Suprapubic skin (tissue), 3 donors: ENCODE measurements around the gene P2RY12.

Experiments
- POLR2A ChIP-seq, 2 donors: fragments of 450-650 bp; IDR thresholded peaks; one replicate each; pipeline ENCODE4 v1.6.1; 2017; ENCODE audit warnings: antibody characterized with exemption in 2 of 2, mild to moderate bottlenecking in 2 of 2, moderate library complexity in 2 of 2
- TF ChIP-seq, protein P1 (sequence below), 2 donors: fragments of 200-600 bp in 1 of 2; fragments of 450-650 bp in 1 of 2; sonication (generic) in 1 of 2; IDR thresholded peaks; one replicate each; pipeline ENCODE4 v1.5.1; 2016 to 2019; ENCODE audit warnings: antibody characterized with exemption in 2 of 2, mild to moderate bottlenecking in 1 of 2, moderate library complexity in 1 of 2

DNA sequence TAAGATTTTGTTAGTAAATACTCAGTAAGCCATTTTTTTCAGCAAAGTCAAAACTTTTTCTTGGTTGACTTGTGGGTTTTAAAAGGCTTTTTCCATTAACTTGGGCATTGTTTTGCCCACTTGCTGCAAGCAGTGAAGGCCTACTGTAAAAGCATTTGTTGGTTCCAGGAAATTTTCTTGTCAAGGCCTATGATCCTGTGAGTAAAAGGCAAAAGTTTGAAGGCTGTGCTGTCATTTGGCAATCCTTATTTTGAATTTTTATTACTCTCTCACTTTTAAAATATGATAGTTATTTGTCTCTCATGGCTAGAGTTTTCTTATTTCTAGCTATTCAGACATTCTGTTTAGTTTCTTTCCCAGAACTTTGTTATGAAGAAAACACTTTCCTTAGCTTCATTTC, 13.0 kb downstream of the P2RY12 start:
- TF ChIP-seq POLR2A (IDR thresholded peaks at IDR 0.05), result no peak
- TF ChIP-seq, protein P1, sequence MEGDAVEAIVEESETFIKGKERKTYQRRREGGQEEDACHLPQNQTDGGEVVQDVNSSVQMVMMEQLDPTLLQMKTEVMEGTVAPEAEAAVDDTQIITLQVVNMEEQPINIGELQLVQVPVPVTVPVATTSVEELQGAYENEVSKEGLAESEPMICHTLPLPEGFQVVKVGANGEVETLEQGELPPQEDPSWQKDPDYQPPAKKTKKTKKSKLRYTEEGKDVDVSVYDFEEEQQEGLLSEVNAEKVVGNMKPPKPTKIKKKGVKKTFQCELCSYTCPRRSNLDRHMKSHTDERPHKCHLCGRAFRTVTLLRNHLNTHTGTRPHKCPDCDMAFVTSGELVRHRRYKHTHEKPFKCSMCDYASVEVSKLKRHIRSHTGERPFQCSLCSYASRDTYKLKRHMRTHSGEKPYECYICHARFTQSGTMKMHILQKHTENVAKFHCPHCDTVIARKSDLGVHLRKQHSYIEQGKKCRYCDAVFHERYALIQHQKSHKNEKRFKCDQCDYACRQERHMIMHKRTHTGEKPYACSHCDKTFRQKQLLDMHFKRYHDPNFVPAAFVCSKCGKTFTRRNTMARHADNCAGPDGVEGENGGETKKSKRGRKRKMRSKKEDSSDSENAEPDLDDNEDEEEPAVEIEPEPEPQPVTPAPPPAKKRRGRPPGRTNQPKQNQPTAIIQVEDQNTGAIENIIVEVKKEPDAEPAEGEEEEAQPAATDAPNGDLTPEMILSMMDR (IDR thresholded peaks at IDR 0.05), result no peak
